Endodermal cell (in vitro differentiated cells): ENCODE results near the gene ODAD3. TPM values are rescaled to one million over a fixed set of nuclear protein-coding genes. Genes with fewer than 3 reads are reported as not detected.

Experiments
- DNase-seq: peaks from one replicate; pipeline ENCODE4 v3.0.0-alpha.2; 2017
- H3K27ac ChIP-seq: 2 replicates; pipeline ENCODE4 v1.5.1; 2013; ENCODE audit warnings: mild to moderate bottlenecking, low read depth, low read length, moderate library complexity
- H3K27me3 ChIP-seq: 2 replicates; pipeline ENCODE4 v1.6.1; 2013; ENCODE audit warnings: mild to moderate bottlenecking, low read length, moderate library complexity; ENCODE audit not compliant: insufficient read depth, control insufficient read depth, poor library complexity, severe bottlenecking
- H3K36me3 ChIP-seq: 2 replicates; pipeline ENCODE4 v1.7.0; 2013; ENCODE audit warnings: mild to moderate bottlenecking, low read length, moderate library complexity; ENCODE audit not compliant: control insufficient read depth, insufficient read depth
- H3K4me1 ChIP-seq: one replicate; pipeline ENCODE4 v1.7.0; 2013; ENCODE audit warnings: low read length; ENCODE audit not compliant: control insufficient read depth, insufficient read depth
- H3K4me3 ChIP-seq: 2 replicates; pipeline ENCODE4 v1.5.1; 2013; ENCODE audit warnings: mild to moderate bottlenecking, low read length, moderate library complexity
- H3K9ac ChIP-seq: 2 replicates; pipeline ENCODE4 v1.6.1; 2013; ENCODE audit warnings: mild to moderate bottlenecking, low read length, moderate library complexity; ENCODE audit not compliant: poor library complexity, severe bottlenecking; ENCODE audit errors: extremely low read depth
- H3K9me3 ChIP-seq: 2 replicates; pipeline ENCODE4 v1.6.1; 2013; ENCODE audit warnings: mild to moderate bottlenecking, low read length, moderate library complexity; ENCODE audit not compliant: control insufficient read depth
- H3K27ac Mint-ChIP-seq: 2 replicates; pipeline ENCODE4 v1.8.0; 2020; ENCODE audit warnings: mixed read lengths
- H3K27me3 Mint-ChIP-seq: 2 replicates; pipeline ENCODE4 v1.8.0; 2021; ENCODE audit warnings: mild to moderate bottlenecking, mixed read lengths; ENCODE audit not compliant: insufficient read depth
- H3K36me3 Mint-ChIP-seq: 2 replicates; pipeline ENCODE4 v1.8.0; 2020; ENCODE audit warnings: low read depth, mixed read lengths
- H3K4me1 Mint-ChIP-seq: 2 replicates; pipeline ENCODE4 v1.8.0; 2020; ENCODE audit warnings: mixed read lengths
- H3K4me3 Mint-ChIP-seq: 2 replicates; pipeline ENCODE4 v1.8.0; 2020; ENCODE audit warnings: mild to moderate bottlenecking, moderate library complexity, mixed read lengths
- H3K9me3 Mint-ChIP-seq: 2 replicates; pipeline ENCODE4 v1.8.0; 2020; ENCODE audit warnings: mild to moderate bottlenecking, mixed read lengths
- CTCF ChIP-seq: fragments of 200-600 bp; sonication (generic); conservative IDR thresholded peaks from 2 replicates; pipeline ENCODE4 v1.5.0; 2021; ENCODE audit warnings: antibody characterized with exemption, mild to moderate bottlenecking
- WGBS, 2 experiments: methylation state at CpG; one replicate each; pipeline versions ENCODE4 v1.1.5 to v1.1.7; 2013; ENCODE audit warnings: missing lambda C conversion rate in 2 of 2, mixed read lengths in 1 of 2; ENCODE audit not compliant: insufficient coverage in 1 of 2, insufficient read length in 1 of 2; 5-methylcytosine and 5-hydroxymethylcytosine counted together
- total RNA-seq, 2 donors: library from RNA; stranded (reverse); fragmentation: NEBNext Ultra II Directional in 1 of 2; extraction: Animal tissue kit (Norgen Biotek cat#: 25700) in 1 of 2; gene quantifications; 2 replicates in 1 of 2; 3 replicates in 1 of 2; pipeline ENCODE4 v1.2.1, GENCODE V29; 2021

Gene ODAD3
- total RNA-seq, 2 donors from 2014 or later = 0.88 to 2.4 TPM

GRCh38 chr19:11453468-11454341 lies 18.8 kb upstream of the ODAD3 start:
- no peak overlapping the region for H3K27ac Mint-ChIP-seq

GRCh38 chr19:11452620-11453310 lies 17.8 kb upstream of the ODAD3 start:
- no peaks in the 10 kb centered on the region for H3K27me3 ChIP-seq
- 85 to 87% methylated on average over 19 to 33 of the region's 33 CpGs for WGBS, 2 experiments
- no peaks in the 10 kb centered on the region for H3K9me3 Mint-ChIP-seq
- H3K27ac ChIP-seq = no peak overlapping the region
- H3K4me3 ChIP-seq = no peak overlapping the region
- H3K4me3 Mint-ChIP-seq = no peak overlapping the region
- H3K9ac ChIP-seq = no peak overlapping the region
- DNase-seq = peak; percentile 53
- peaks cover 4% of the 10 kb centered on the region for H3K4me1 Mint-ChIP-seq
- peak; percentile 41 for TF ChIP-seq CTCF
- peaks cover 20% of the 10 kb centered on the region for H3K36me3 ChIP-seq
- no peaks in the 10 kb centered on the region for H3K4me1 ChIP-seq
- no peaks in the 10 kb centered on the region for H3K9me3 ChIP-seq
- no peak overlapping the region for H3K27ac Mint-ChIP-seq
- H3K27me3 Mint-ChIP-seq = no peaks in the 10 kb centered on the region
- peaks cover 12% of the 10 kb centered on the region for H3K36me3 Mint-ChIP-seq

More at GRCh38 chr19:11453468-11454341, 18.8 kb upstream of the ODAD3 start:
- Mint-ChIP-seq H3K36me3 (peaks cover 9% of the 10 kb centered on the region), H3K4me1 (peaks cover 4% of the 10 kb centered on the region), H3K27me3 (no peaks in the 10 kb centered on the region), H3K9me3 (no peaks in the 10 kb centered on the region), H3K4me3 (no peak overlapping the region)
- peak; percentile 74 for TF ChIP-seq CTCF
- Histone ChIP-seq H3K4me3 (no peak overlapping the region), H3K9ac (no peak overlapping the region), H3K36me3 (peaks cover 12% of the 10 kb centered on the region), H3K4me1 (no peaks in the 10 kb centered on the region), H3K27me3 (no peaks in the 10 kb centered on the region), H3K9me3 (no peaks in the 10 kb centered on the region), H3K27ac (no peak overlapping the region)
- peak; percentile 69 for DNase-seq
- 79 to 94% methylated on average over 14 to 23 of the region's 27 CpGs for WGBS, 2 experiments

- Histone ChIP-seq H3K27me3 (no peaks in the 10 kb centered on the region), H3K27ac (no peak overlapping the region), H3K9me3 (no peaks in the 10 kb centered on the region), H3K4me1 (no peaks in the 10 kb centered on the region), H3K9ac (no peak overlapping the region), H3K4me3 (no peak overlapping the region), H3K36me3 (peaks cover 27% of the 10 kb centered on the region)
- Mint-ChIP-seq H3K27ac (no peak overlapping the region), H3K4me1 (peaks cover 4% of the 10 kb centered on the region), H3K36me3 (peaks cover 12% of the 10 kb centered on the region), H3K4me3 (no peak overlapping the region), H3K9me3 (no peaks in the 10 kb centered on the region), H3K27me3 (no peaks in the 10 kb centered on the region)
- peak; percentile 66 for DNase-seq
- no peak for TF ChIP-seq CTCF
- 64 to 70% methylated on average over 6 to 23 of the region's 25 CpGs for WGBS, 2 experiments
These were observed 17.1 kb upstream of the ODAD3 start for GRCh38 chr19:11451871-11452619.
